Lower lobe of right lung (tissue), 2 donors: ENCODE results near the gene CAMK2G. TPM values are rescaled to one million over a fixed set of nuclear protein-coding genes. Genes with fewer than 3 reads are reported as not detected.

Source experiments
- ATAC-seq, 2 donors: fragments of 200-7000 bp; cut with Tn5 transposase; one replicate each; pipeline ENCODE4 v1.9.1; 2020 to 2022; ENCODE audit warnings: mild to moderate bottlenecking in 2 of 2, moderate library complexity in 2 of 2
- DNase-seq: peaks from one replicate; pipeline ENCODE4 v3.0.0-alpha.2; 2020
- H3K27ac ChIP-seq: fragments of 200-600 bp; one replicate; pipeline ENCODE4 v1.8.0; 2022
- H3K27me3 ChIP-seq: fragments of 200-600 bp; one replicate; pipeline ENCODE4 v1.8.0; 2022; ENCODE audit warnings: low read depth
- H3K36me3 ChIP-seq: fragments of 200-600 bp; one replicate; pipeline ENCODE4 v1.8.0; 2022; ENCODE audit warnings: mild to moderate bottlenecking
- H3K4me1 ChIP-seq: fragments of 200-600 bp; one replicate; pipeline ENCODE4 v1.8.0; 2022
- H3K4me3 ChIP-seq: fragments of 200-600 bp; one replicate; pipeline ENCODE4 v1.8.0; 2022; ENCODE audit warnings: mild to moderate bottlenecking
- H3K9me3 ChIP-seq: fragments of 200-600 bp; one replicate; pipeline ENCODE4 v1.8.0; 2022
- CTCF ChIP-seq: fragments of 200-600 bp; IDR thresholded peaks from one replicate; pipeline ENCODE4 v1.8.0; 2022; ENCODE audit warnings: antibody characterized with exemption, mild to moderate bottlenecking
- intact Hi-C: fragments of 100-400 bp; cut with DNase I; formaldehyde crosslinking; loops from one replicate; pipeline ENCODE4 v1.11.0; 2022
- total RNA-seq: library from RNA; stranded (reverse); fragmentation: NEBNext Ultra II Directional; extraction: Animal tissue kit (Norgen Biotek cat#: 25700); gene quantifications from one replicate; pipeline ENCODE4 v1.2.1, GENCODE V29; 2021
- donor health status: DM: no; HTN: yes; CAD: no; lungs with severe emphysema.

Gene CAMK2G
- total RNA-seq, 1 donor from 2014 or later = 38.4 TPM

- ATAC-seq = peak; percentile 87 to 88
- H3K27ac ChIP-seq = peak overlapping the region; percentile 33
These were observed 23.4 kb downstream of the CAMK2G start for GRCh38 chr10:73850863-73851461.

GRCh38 chr10:73850211-73850610, 24.1 kb downstream of the CAMK2G start:
- Histone ChIP-seq H3K27me3 (no peaks in the 10 kb centered on the region), H3K36me3 (peaks cover 75% of the 10 kb centered on the region), H3K9me3 (no peaks in the 10 kb centered on the region), H3K4me3 (no peak overlapping the region), H3K27ac (peak overlapping the region; percentile 33), H3K4me1 (peaks cover 20% of the 10 kb centered on the region)
- DNase-seq (no peak), ATAC-seq (no peak)
- intact Hi-C loops = no loop called here
- TF ChIP-seq CTCF = no peak

More at GRCh38 chr10:73850863-73851461, 23.4 kb downstream of the CAMK2G start:
- no peaks in the 10 kb centered on the region for H3K27me3 ChIP-seq
- H3K4me3 ChIP-seq = no peak overlapping the region
- intact Hi-C loops = no loop called here
- H3K4me1 ChIP-seq = peaks cover 20% of the 10 kb centered on the region
- H3K36me3 ChIP-seq = peaks cover 76% of the 10 kb centered on the region
- DNase-seq = peak; percentile 81
- TF ChIP-seq CTCF = no peak
- H3K9me3 ChIP-seq = no peaks in the 10 kb centered on the region

- DNase-seq (peak; percentile 88), ATAC-seq (peak; percentile 81 to 91)
- peaks cover 73% of the 10 kb centered on the region for H3K36me3 ChIP-seq
- H3K27me3 ChIP-seq = no peaks in the 10 kb centered on the region
- H3K27ac ChIP-seq = peak overlapping the region; percentile 50
- peak overlapping the region; percentile 4 for H3K4me3 ChIP-seq
- intact Hi-C loops = no loop called here
- H3K9me3 ChIP-seq = no peaks in the 10 kb centered on the region
- peak; percentile 99 for TF ChIP-seq CTCF
- H3K4me1 ChIP-seq = peaks cover 20% of the 10 kb centered on the region
These were observed 25.4 kb downstream of the CAMK2G start for GRCh38 chr10:73848821-73849489.

- Histone ChIP-seq H3K9me3 (no peaks in the 10 kb centered on the region), H3K36me3 (peaks cover 71% of the 10 kb centered on the region), H3K4me1 (peaks cover 20% of the 10 kb centered on the region), H3K4me3 (no peak overlapping the region), H3K27me3 (no peaks in the 10 kb centered on the region), H3K27ac (no peak overlapping the region)
- DNase-seq (no peak), ATAC-seq (no peak)
- TF ChIP-seq CTCF = no peak
- intact Hi-C loops = no loop called here
These were observed 27.3 kb downstream of the CAMK2G start for GRCh38 chr10:73847031-73847430.

GRCh38 chr10:73843261-73843660, 31.1 kb downstream of the CAMK2G start:
- DNase-seq (no peak), ATAC-seq (peak in 1 of 2 donors; percentile 50)
- no peak overlapping the region for H3K4me3 ChIP-seq
- no peak overlapping the region for H3K27ac ChIP-seq
- no peaks in the 10 kb centered on the region for H3K4me1 ChIP-seq
- no peak for TF ChIP-seq CTCF
- no peaks in the 10 kb centered on the region for H3K9me3 ChIP-seq
- no peaks in the 10 kb centered on the region for H3K27me3 ChIP-seq
- peaks cover 86% of the 10 kb centered on the region for H3K36me3 ChIP-seq
- intact Hi-C loops = no loop called here
